A673 (cell line): ENCODE measurements around the gene TNFSF10.

Experiments used
- EZH2 ChIP-seq: fragments of 200-600 bp; sonication (generic); IDR thresholded peaks from 2 replicates; pipeline ENCODE4 v1.6.1; 2017; ENCODE audit warnings: borderline replicate concordance, low read depth, mild to moderate bottlenecking, mixed read lengths, antibody characterized with exemption, low read length; ENCODE audit not compliant: poor library complexity, severe bottlenecking
- TF ChIP-seq, protein P1 (sequence below): fragments of 300-800, 200-600 bp; sonication (generic); conservative IDR thresholded peaks from 2 replicates; pipeline ENCODE4 v1.5.1; 2017; ENCODE audit warnings: low read depth, mild to moderate bottlenecking, antibody characterized with exemption, low read length, moderate library complexity, mixed read lengths

DNA sequence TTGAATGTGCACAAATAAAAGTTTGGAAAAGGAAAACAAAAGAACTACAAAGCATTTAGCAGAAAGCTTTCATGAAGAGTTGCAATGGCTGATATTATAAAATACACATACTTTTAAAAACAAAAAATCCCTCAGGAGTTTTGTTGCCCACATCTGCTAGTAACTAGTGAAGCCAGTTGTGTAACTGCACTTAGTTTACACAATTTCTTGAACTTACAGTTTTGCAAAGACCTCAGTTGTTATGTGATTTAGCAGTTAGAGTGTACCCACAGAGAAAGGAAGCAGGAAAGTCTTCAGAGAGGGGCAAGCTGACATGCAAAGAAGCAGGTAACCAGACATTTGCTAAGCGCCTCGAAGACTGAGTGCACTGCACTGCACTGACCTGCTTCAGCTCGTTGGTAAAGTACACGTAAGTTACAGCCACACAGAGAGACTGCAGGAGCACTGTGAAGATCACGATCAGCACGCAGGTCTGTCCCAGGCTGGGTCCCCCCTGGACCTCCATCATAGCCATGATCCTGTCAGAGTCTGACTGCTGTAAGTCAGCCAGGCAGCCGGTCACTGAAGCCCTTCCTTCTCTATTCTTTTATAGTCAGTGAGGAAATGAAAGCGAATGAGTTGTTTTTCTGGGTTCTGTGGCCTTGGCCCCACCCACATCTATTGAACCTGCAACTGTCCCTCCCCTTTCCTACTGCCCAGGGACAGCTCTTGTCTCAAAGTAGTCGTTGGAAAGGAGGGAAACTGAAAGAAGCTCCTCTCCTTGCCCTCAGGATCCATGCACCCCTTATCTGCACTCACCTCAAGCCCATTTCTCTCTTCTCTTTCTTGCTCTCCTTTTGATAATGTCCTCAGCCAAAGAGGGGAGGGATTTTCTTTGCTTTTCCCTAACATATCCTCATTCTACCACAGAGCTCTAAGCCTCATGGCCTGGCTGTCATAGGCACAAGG lies at the start of gene TNFSF10:
- TF ChIP-seq, protein P1, sequence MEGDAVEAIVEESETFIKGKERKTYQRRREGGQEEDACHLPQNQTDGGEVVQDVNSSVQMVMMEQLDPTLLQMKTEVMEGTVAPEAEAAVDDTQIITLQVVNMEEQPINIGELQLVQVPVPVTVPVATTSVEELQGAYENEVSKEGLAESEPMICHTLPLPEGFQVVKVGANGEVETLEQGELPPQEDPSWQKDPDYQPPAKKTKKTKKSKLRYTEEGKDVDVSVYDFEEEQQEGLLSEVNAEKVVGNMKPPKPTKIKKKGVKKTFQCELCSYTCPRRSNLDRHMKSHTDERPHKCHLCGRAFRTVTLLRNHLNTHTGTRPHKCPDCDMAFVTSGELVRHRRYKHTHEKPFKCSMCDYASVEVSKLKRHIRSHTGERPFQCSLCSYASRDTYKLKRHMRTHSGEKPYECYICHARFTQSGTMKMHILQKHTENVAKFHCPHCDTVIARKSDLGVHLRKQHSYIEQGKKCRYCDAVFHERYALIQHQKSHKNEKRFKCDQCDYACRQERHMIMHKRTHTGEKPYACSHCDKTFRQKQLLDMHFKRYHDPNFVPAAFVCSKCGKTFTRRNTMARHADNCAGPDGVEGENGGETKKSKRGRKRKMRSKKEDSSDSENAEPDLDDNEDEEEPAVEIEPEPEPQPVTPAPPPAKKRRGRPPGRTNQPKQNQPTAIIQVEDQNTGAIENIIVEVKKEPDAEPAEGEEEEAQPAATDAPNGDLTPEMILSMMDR: no peak
- TF ChIP-seq EZH2: no peak
